Activated CD8-positive, alpha-beta T cell treated with anti-CD3 and anti-CD28 coated beads, Interleukin-2, amount 10 ng/mL, durations not matched to agents 7 days and 5 days (primary cell): ENCODE measurements around the gene PDXK. TPM values are rescaled to one million over a fixed set of nuclear protein-coding genes. Genes with fewer than 3 reads are reported as not detected.
A peak's percentile ranks its signal among the peaks of the same experiment; 100 is the strongest.

Experiments
- ATAC-seq: fragments of 150-1000 bp; cut with Tn5 transposase; one replicate; pipeline ENCODE4 v1.10.0; 2021; ENCODE audit warnings: moderate library complexity
- CTCF ChIA-PET: fragments of 350-600 bp; sonication (Branson Sonifier 250); formaldehyde crosslinking; loops from one replicate; lab custom pipeline; 2021; ENCODE audit warnings: antibody characterized with exemption; lab: Charles Lee
- POLR2A ChIA-PET: fragments of 350-600 bp; sonication (Branson Sonifier 250); formaldehyde crosslinking; loops from one replicate; lab custom pipeline; 2021; ENCODE audit warnings: antibody characterized with exemption; lab: Charles Lee
- DNase-seq: peaks from one replicate; pipeline ENCODE4 v3.0.0-alpha.2; 2020
- H3K27ac Mint-ChIP-seq: one replicate; pipeline ENCODE4 v1.8.0; 2021; ENCODE audit warnings: mild to moderate bottlenecking, mixed read lengths
- H3K27me3 Mint-ChIP-seq: one replicate; pipeline ENCODE4 v1.8.0; 2021; ENCODE audit warnings: low read depth, mixed read lengths
- H3K36me3 Mint-ChIP-seq: one replicate; pipeline ENCODE4 v1.8.0; 2021; ENCODE audit warnings: low read depth, mixed read lengths
- H3K4me1 Mint-ChIP-seq: one replicate; pipeline ENCODE4 v1.8.0; 2021; ENCODE audit warnings: low read depth, mixed read lengths
- H3K4me3 Mint-ChIP-seq: one replicate; pipeline ENCODE4 v1.8.0; 2021; ENCODE audit warnings: mild to moderate bottlenecking, mixed read lengths
- H3K9me3 Mint-ChIP-seq: one replicate; pipeline ENCODE4 v1.8.0; 2022; ENCODE audit warnings: mixed read lengths; ENCODE audit not compliant: insufficient read depth
- total RNA-seq, 2 experiments: library from RNA; stranded (reverse); gene quantifications; one replicate each; pipeline ENCODE4 v1.2.3, GENCODE V29; 2021

The PDXK gene
- total RNA-seq, 2 experiments from 2014 or later = 94.5 to 100 TPM

DNA sequence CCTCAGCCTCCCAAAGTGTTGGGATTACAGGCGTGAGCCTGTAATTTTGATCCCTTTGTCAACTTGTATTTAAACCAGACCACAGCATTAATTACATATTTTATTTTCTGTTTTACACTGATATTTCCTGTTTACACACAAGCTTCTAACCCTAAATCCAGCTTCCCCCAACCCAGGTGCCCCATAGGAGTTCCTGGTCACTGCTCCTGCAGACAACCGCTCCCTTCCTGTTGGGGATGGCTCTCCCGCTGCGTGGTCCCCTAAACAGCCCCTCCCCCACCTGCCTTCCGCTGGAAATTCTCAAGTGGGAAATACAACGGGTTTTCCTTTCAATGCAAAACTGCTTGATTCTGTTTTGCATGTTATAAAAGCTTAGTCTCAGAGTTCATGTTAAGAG lies 53.5 kb downstream of the PDXK start:
- CTCF ChIA-PET = no interaction called here
- Mint-ChIP-seq H3K27me3 (no peaks in the 10 kb centered on the region), H3K36me3 (peaks cover 32% of the 10 kb centered on the region), H3K4me3 (no peak overlapping the region), H3K27ac (no peak overlapping the region), H3K4me1 (peaks cover 30% of the 10 kb centered on the region), H3K9me3 (no peaks in the 10 kb centered on the region)
- POLR2A ChIA-PET = no interaction called here
- DNase-seq (no peak), ATAC-seq (no peak)

DNA sequence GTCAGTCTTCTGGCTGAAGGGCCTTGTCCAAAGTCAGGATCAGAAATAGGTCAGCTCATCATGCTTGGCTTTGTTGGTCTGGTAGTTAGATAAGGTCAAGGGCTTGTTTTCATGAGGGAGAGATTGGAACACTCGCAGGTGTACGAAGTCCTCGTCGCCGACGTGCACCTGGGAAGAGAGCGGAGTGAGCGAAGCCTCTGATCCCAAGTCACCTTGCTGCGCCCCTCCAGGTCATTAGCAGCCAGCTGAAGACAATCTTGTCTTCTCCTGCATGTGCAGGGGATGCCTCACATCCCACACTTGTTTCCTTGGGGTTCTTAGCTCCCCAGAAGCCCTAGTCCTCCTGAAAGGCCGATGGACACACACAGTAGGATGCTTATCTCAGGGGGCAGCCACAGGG lies 55.2 kb downstream of the PDXK start:
- CTCF ChIA-PET = interaction anchor here (1.1 kb wide), 1 partner anchor 15 kb away, joined by 3 read pairs; the partner anchor contains the start of gene RRP1
- Mint-ChIP-seq H3K36me3 (peaks cover 32% of the 10 kb centered on the region), H3K27me3 (no peaks in the 10 kb centered on the region), H3K27ac (no peak overlapping the region), H3K9me3 (no peaks in the 10 kb centered on the region), H3K4me1 (peaks cover 48% of the 10 kb centered on the region), H3K4me3 (peak overlapping the region; percentile 7)
- DNase-seq (no peak), ATAC-seq (no peak)
- POLR2A ChIA-PET = no interaction called here

DNA sequence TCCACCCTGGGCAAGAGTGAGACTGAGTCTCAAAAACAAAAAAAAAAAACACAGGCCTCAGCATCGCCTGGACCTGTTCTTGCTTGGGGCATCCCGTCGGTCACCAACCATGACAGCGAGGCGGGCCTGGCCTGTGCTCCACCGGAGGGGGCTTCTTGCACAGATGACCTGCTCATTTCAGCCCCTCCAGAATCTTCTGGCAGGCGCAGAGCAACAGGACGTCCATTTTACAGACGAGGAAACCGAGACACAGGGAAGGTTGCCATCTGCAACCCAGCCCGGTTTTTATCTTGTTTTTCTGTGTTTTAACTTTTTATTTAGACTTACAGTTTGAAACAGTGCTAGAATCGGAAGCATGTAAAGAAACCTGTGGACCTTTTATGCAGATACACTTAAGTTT lies 56.3 kb downstream of the PDXK start:
- ChIA-PET POLR2A (no interaction called here), CTCF (no interaction called here)
- Mint-ChIP-seq H3K27ac (peak overlapping the region; percentile 69), H3K9me3 (no peaks in the 10 kb centered on the region), H3K36me3 (peaks cover 32% of the 10 kb centered on the region), H3K4me3 (peak overlapping the region; percentile 94), H3K27me3 (no peaks in the 10 kb centered on the region), H3K4me1 (peaks cover 54% of the 10 kb centered on the region)
- DNase-seq (no peak), ATAC-seq (no peak)

DNA sequence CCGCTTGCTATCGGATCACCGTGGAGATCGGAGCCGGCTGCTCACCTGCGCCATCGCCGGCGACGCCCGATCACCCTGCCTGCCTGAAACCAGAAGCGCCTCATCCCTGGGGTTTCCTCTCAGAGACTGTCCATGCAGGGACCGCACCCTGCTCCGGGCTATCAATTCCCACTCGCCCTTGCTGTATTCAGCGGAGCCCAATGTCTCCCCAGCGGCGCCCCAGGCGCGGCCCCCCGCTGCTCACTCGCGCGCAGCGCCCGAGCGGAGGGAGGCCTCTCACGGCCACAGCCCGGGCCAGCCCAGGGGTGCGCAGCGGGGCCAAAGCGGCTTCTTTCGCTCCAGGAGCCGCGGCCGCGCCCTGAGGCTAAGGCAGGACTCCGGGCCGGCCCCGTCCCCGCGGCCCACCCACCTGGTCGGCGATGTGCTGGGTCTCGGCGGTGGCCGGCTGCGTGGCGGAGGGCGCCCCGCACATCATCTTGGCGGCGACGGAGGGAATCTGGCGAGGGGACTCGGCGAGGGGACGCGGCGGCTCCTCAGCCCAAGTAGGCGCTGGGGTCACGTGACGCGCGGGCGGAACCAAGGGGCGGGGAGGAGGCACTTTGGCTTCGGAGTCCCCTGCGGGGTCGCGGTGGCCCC lies 57.0 kb downstream of the PDXK start, which contains the start of gene CSTB:
Gene CSTB, minus strand, starts transcription at position 514 of the 636 bp plus-strand sequence. Its CDS starts 39 bp downstream, at position 475.
- CTCF ChIA-PET = no interaction called here
- peaks cover 32% of the 10 kb centered on the region for H3K36me3 Mint-ChIP-seq
- POLR2A ChIA-PET = no interaction called here
- ATAC-seq (peak; percentile 85), DNase-seq (peak; percentile 85)
- H3K27me3 Mint-ChIP-seq = no peaks in the 10 kb centered on the region
- peaks cover 59% of the 10 kb centered on the region for H3K4me1 Mint-ChIP-seq
- no peaks in the 10 kb centered on the region for H3K9me3 Mint-ChIP-seq
- H3K27ac Mint-ChIP-seq = peak within 1 kb of the TSS; percentile 82
- H3K4me3 Mint-ChIP-seq = peak within 1 kb of the TSS; percentile 94

DNA sequence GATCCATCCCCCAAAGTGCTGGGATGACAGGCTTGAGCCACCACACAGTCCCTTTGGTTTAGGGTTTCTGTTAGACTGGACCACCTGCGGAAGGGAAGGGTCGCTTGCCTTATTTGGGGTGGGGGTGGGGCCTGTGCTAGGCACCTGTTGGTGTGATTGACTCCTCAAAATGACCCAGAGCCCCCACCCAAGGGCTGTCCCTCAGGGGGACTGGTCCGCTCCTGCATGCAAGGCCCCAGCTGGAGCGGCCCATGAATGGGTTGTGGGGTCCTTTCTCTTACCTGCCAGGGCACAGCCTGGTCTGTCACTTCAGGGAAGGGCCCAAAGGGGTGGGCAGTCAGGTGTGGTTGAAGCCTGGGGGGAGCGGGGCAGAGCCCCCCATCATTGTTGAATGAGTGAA lies 59.0 kb downstream of the PDXK start:
- peaks cover 24% of the 10 kb centered on the region for H3K36me3 Mint-ChIP-seq
- ATAC-seq (no peak), DNase-seq (no peak)
- peaks cover 65% of the 10 kb centered on the region for H3K4me1 Mint-ChIP-seq
- peak overlapping the region; percentile 93 for H3K27ac Mint-ChIP-seq
- no peaks in the 10 kb centered on the region for H3K27me3 Mint-ChIP-seq
- CTCF ChIA-PET = interaction anchor here (1.4 kb wide), 1 partner anchor 11 kb away, joined by 3 read pairs; the partner anchor contains the start of gene RRP1
- no peaks in the 10 kb centered on the region for H3K9me3 Mint-ChIP-seq
- POLR2A ChIA-PET = no interaction called here
- peak overlapping the region; percentile 69 for H3K4me3 Mint-ChIP-seq

DNA sequence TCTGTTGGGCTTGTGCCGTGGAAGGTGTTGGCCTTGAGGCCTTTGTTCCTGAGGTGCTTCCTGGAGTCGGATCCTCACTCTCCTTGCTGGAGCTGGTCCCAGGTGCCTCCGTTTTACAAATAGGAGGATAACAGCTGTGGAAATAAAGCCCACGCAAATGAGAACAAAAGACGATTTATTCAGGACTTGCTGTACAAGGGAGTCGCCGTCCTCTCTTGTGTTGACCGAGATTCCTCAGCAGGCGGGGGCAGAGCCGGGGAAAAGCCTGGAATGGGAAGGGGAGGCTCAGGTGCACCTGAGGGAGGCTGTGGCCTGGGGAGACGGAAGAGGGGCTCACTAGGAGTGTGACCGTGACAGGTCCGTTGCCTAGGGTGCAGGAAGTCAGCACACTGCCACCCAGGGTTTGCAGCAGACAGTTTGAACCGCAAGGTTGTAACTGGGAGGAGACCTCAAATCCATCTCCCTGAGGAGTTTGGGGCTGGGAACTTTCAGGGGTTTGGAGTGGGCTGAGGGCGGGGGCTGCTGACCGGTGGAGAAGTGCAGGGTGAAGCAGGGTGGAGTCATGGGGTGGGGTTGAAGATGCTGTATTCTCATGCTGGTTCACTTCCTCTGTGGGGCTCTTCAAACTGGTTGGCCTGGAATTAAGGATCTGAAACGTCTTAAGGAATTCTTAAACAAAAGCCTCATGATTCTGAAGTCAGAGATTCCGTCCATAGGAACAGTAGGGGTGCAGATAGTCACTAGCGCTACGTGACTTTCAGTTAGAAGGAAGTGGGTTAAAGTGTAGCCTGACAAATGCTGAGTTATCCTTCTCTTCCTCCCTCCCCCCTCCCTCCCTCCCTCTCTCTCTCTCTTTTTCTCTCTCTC lies 59.8 kb downstream of the PDXK start:
- POLR2A ChIA-PET = no interaction called here
- H3K9me3 Mint-ChIP-seq = no peaks in the 10 kb centered on the region
- ATAC-seq (peak; percentile 35), DNase-seq (peak; percentile 51)
- CTCF ChIA-PET = interaction anchor here (1.4 kb wide), 1 partner anchor 11 kb away, joined by 3 read pairs; the partner anchor contains the start of gene RRP1
- peaks cover 17% of the 10 kb centered on the region for H3K36me3 Mint-ChIP-seq
- H3K27me3 Mint-ChIP-seq = no peaks in the 10 kb centered on the region
- H3K4me1 Mint-ChIP-seq = peaks cover 72% of the 10 kb centered on the region
- H3K4me3 Mint-ChIP-seq = peak overlapping the region; percentile 69
- H3K27ac Mint-ChIP-seq = peak overlapping the region; percentile 93

DNA sequence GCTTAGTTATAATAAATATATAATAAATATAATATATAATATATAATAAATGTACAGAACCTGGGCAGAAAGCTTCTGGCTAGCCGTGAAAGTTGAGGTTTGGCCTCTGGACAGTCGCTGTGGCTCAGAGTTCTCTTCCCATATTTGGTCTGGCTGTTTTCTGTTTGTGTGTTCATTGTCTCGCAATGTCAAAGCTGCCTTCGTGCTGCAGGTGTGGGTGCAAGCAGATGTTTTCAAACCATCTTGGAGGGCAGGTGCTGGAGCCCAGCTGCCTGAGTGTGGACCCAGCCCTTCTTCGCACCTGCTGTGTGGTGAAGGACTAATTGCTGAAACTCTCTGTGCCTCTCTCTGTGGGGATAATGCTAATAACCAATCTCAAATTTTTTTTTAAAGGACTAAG lies 60.7 kb downstream of the PDXK start:
- Mint-ChIP-seq H3K27ac (peak overlapping the region; percentile 63), H3K36me3 (peaks cover 7% of the 10 kb centered on the region), H3K4me1 (peaks cover 68% of the 10 kb centered on the region), H3K27me3 (no peaks in the 10 kb centered on the region), H3K9me3 (no peaks in the 10 kb centered on the region), H3K4me3 (no peak overlapping the region)
- POLR2A ChIA-PET = interaction anchor here (1.4 kb wide), 1 partner anchor 9 kb away, joined by 6 read pairs; the partner anchor contains the start of gene RRP1
- ATAC-seq (no peak), DNase-seq (no peak)
- CTCF ChIA-PET = interaction anchor here (1.8 kb wide), 1 partner anchor 10 kb away, joined by 18 read pairs; the partner anchor contains the start of gene RRP1

DNA sequence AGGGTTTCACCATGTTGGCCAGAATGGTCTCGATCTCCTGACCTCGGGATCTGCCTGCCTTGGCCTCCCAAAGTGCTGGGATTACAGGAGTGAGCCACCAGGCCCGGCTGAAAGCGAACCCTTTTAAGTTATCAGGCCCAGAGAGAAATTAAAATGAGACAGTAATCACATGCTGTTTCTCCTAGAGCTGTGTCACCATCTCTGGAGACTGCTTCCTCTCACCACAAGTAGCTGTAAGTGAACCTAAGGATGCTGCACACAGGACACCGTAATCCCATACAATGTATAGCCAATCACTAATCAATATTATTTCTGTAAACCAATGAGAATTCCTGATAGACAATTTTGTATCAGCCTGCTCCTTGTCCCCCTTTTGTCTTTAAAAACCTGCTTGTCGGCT lies 62.9 kb downstream of the PDXK start:
- ATAC-seq = no peak
- Mint-ChIP-seq H3K4me3 (no peak overlapping the region), H3K4me1 (peaks cover 58% of the 10 kb centered on the region), H3K9me3 (no peaks in the 10 kb centered on the region), H3K27ac (no peak overlapping the region), H3K36me3 (no peaks in the 10 kb centered on the region), H3K27me3 (no peaks in the 10 kb centered on the region)
- ChIA-PET CTCF (no interaction called here), POLR2A (interaction anchor here (0.7 kb wide), 1 partner anchor 35 kb away, joined by 3 read pairs; no protein-coding TSS in a partner anchor)
- no peak for DNase-seq

DNA sequence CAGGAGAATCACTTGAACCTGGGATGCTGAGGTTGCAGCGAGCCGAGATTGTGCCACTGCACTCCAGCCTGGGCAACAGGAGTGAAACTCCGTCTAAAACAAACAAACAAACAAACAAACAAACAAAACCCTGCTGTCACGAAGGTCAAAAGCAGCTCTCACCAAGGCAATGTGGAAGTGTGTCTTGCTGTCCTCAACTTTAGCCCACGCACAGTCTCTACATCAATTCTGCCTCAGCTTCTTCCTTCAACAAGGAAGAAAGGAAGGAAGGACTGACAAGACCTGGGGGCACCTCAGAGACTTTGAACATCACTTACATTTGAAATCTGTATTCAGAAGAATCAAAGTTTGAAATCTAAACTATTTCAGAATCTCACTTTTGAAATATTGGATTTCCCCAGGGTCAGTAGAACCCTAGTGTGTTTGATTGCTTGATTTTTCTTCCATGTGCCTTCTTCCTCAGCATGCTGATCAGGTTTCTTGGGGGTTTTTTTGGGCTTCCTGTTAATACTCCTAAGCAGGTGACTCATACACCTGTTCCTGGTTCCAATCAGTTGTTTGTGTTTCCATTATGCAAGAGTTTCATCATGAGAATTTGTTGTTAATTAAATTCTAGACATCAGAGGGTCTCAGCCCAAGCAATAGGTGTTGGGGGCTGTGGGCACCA lies 63.6 kb downstream of the PDXK start:
- H3K4me3 Mint-ChIP-seq = no peak overlapping the region
- H3K4me1 Mint-ChIP-seq = peaks cover 55% of the 10 kb centered on the region
- no peaks in the 10 kb centered on the region for H3K27me3 Mint-ChIP-seq
- peak overlapping the region; percentile 58 for H3K27ac Mint-ChIP-seq
- DNase-seq = no peak
- ATAC-seq = no peak
- H3K9me3 Mint-ChIP-seq = no peaks in the 10 kb centered on the region
- ChIA-PET POLR2A (no interaction called here), CTCF (no interaction called here)
- no peaks in the 10 kb centered on the region for H3K36me3 Mint-ChIP-seq

DNA sequence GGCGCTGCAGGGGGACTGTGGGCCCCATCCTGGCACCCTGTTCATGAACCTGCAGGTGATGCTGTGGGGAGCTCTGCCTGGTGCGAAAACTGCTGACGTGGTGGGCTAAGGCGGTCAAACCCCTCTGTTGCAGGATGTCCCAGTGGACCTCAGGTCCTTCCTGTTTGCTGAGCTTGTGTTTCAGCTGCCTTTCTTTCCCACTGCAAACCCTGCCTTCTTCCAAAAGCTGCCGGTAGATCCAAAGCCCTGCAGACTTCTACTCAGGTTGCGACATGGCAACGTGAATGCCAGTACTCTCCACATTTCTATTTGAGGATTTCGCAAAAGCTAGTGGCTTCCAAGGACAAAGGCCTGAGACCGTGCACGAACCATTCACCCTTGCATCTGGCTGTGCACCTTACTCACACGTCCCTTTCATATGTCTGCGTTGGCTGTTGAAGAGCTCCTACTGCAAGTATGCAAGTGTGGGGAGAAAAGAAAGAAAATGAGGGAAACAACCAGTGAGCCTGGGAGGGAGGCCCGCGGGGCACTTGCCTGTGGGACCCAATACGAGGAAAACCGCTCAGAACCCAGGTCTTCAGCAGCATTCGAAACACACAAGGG lies 64.3 kb downstream of the PDXK start:
- Mint-ChIP-seq H3K36me3 (no peaks in the 10 kb centered on the region), H3K9me3 (no peaks in the 10 kb centered on the region), H3K27ac (no peak overlapping the region), H3K4me1 (peaks cover 48% of the 10 kb centered on the region), H3K27me3 (no peaks in the 10 kb centered on the region), H3K4me3 (no peak overlapping the region)
- ChIA-PET CTCF (no interaction called here), POLR2A (no interaction called here)
- DNase-seq (no peak), ATAC-seq (no peak)

DNA sequence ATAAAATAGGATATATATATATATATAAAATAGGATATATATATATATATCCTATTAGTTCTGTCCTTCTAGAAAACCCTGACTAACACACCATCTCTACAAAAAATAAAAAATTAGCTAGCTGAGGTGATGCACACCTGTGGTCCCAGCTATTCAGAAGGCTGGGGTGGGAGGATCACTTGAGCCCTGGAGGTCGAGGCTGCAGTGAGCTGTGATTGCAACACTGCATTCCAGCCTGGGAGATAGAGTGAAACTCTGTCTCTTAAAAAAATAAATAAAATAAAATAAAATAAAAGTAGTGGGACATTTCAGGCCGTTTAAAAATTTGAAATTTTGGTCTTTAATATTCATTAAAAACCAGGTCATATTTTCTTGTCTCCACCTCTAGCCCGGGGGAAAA lies 66.2 kb downstream of the PDXK start:
- Mint-ChIP-seq H3K36me3 (no peaks in the 10 kb centered on the region), H3K4me1 (peaks cover 35% of the 10 kb centered on the region), H3K27ac (no peak overlapping the region), H3K4me3 (no peak overlapping the region), H3K27me3 (no peaks in the 10 kb centered on the region), H3K9me3 (no peaks in the 10 kb centered on the region)
- ATAC-seq = no peak
- DNase-seq = no peak
- ChIA-PET POLR2A (interaction anchor here (0.9 kb wide), 1 partner anchor 171 kb away, joined by 3 read pairs; no protein-coding TSS in a partner anchor), CTCF (no interaction called here)
